K562 treated with DMSO at 1 percent for 48 hours (cell line): ENCODE measurements around the gene NLRP5. TPM values are rescaled to one million over a fixed set of nuclear protein-coding genes. Genes with fewer than 3 reads are reported as not detected.

Experiments used
- total RNA-seq: library from RNA; unstranded; fragments of 300-600 nt; gene quantifications from 2 replicates; pipeline ENCODE4 v1.2.3, GENCODE V29; 2022; ENCODE audit warnings: low replicate concordance; ENCODE audit errors: extremely low read depth

NLRP5 gene
- not detected in 2 replicates for total RNA-seq

DNA sequence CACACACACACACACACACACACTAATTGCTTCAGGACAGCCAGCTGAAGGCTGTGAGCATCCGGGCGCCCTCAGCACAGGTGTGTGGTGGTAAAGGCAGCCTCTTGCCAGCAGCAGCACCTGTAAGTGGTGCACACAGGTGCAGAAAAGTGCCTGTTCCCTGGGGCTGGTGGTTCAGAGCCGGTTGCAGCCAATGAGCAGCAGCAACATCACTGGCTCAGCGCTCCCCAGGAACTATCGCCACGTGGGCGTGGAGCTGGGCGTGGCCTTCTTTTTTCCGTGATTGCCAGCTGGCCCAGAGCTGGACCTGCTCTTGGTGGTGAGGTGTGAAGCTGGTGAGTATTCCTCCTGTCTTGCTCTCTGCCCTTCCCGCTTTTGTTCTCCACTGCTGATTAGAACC is at the start of gene NLRP5:
NLRP5 (plus strand) TSS at position 289 of the 400 bp plus-strand sequence.

DNA sequence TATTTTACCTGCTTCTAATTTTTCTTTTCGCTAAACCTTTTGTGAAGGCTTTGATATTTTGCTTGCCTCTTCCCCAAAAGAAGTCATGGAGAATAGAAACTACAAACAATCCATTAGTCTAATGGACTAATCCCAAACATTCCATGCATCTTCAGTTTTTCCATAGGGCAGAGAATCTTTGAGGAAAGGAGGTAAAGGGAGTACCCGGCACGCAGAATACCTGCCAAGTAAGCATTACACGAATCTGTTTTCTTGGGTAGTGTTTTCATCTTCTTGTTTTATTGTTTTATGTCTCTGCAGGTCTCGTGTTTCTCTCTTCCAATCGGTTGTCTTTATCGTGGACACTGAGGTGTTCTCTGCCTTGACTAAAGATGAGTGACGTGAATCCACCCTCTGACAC is 39.0 kb upstream of the NLRP5 start, which contains the start of gene NLRP8:
NLRP8 (plus strand) TSS at position 301 of the 400 bp plus-strand sequence.

Other genes with a start within 250 kb of the NLRP5 start
- gene NLRP9, start 248.4 kb upstream of the NLRP5 start, total RNA-seq, result not detected in 2 replicates
- not detected in 2 replicates for gene RFPL4A, start 227.7 kb upstream of the NLRP5 start, total RNA-seq
- not detected in 2 replicates for gene RFPL4AL1, start 217.7 kb upstream of the NLRP5 start, total RNA-seq
- gene NLRP11, start 154.8 kb upstream of the NLRP5 start, total RNA-seq, result not detected in 2 replicates
- not detected in 2 replicates for gene NLRP4, start 150.2 kb upstream of the NLRP5 start, total RNA-seq
- gene NLRP13, start 54.4 kb upstream of the NLRP5 start, total RNA-seq, result not detected in 2 replicates
- not detected in 2 replicates for gene NLRP8, start 38.9 kb upstream of the NLRP5 start, total RNA-seq
- gene ZNF787, start 134.5 kb downstream of the NLRP5 start, total RNA-seq, result not detected in 2 replicates
- gene ZNF444, start 154.5 kb downstream of the NLRP5 start, total RNA-seq, result not detected in 2 replicates
- not detected in 2 replicates for gene GALP, start 189.2 kb downstream of the NLRP5 start, total RNA-seq
- not detected in 2 replicates for gene ZSCAN5B, start 211.0 kb downstream of the NLRP5 start, total RNA-seq
- not detected in 2 replicates for gene ZSCAN5C, start 215.5 kb downstream of the NLRP5 start, total RNA-seq